Measurements from ENCODE around the gene ARL15.

DNA sequence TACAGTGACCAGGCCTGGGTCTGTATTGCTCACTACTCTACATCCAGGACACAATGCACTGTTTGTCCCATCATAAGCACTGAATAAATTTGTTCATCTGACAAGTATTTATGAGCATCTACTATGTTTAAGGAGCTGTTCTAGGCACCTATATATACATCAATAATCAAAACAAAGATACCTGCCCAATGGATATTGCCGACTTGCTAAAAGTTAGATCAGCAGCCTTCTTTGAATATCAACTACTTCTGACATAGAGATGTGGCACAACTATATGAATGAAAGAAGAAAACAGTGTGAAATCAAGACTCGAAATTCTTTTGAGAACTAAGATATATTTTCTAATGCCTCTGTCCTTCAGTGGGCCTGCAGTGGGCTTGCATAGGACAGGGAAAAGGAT is 215.7 kb downstream of the ARL15 start:
- TF ChIP-seq POLR2A (IDR thresholded peaks at IDR 0.05; ENCODE audit: low read depth, low read length) (no peak), POU2F2 (IDR thresholded peaks at IDR 0.05; ENCODE audit: low read depth, low read length) (no peak), POLR2AphosphoS5 (IDR thresholded peaks at IDR 0.05; ENCODE audit: low read depth, low read length) (no peak), TAF1 (IDR thresholded peaks at IDR 0.05; ENCODE audit: low read depth, low read length) (no peak), SPI1 (IDR thresholded peaks at IDR 0.05; ENCODE audit: low read depth, low read length) (no peak), PAX5 (IDR thresholded peaks at IDR 0.05; ENCODE audit: insufficient read depth, low read length, severe bottlenecking) (no peak)

All from GM12891 (cell line).